A673 (cell line): ENCODE results near the gene ARHGEF26.

Source experiments
- CTCF ChIP-seq: fragments of 300-800, 200-600 bp; sonication (generic); conservative IDR thresholded peaks from 2 replicates; pipeline ENCODE4 v1.5.1; 2017; ENCODE audit warnings: low read depth, mild to moderate bottlenecking, antibody characterized with exemption, low read length, moderate library complexity, mixed read lengths
- EZH2 ChIP-seq: fragments of 200-600 bp; sonication (generic); IDR thresholded peaks from 2 replicates; pipeline ENCODE4 v1.6.1; 2017; ENCODE audit warnings: borderline replicate concordance, low read depth, mild to moderate bottlenecking, mixed read lengths, antibody characterized with exemption, low read length; ENCODE audit not compliant: poor library complexity, severe bottlenecking

- TF ChIP-seq CTCF (no peak), EZH2 (no peak)
Observed at GRCh38 chr3:154220462-154220861, 99.3 kb downstream of the ARHGEF26 start.
